MM.1S (cell line): ENCODE results near the gene MEIG1.
"Not testable (repeated sequence)": the region's sequence is repeated elsewhere in the genome, so short reads cannot be mapped to it uniquely, and the experiment has no call there.

Experiments used
- DNase-seq: peaks from one replicate; pipeline ENCODE4 v3.0.0-alpha.2; 2015
- H2AFZ ChIP-seq: fragments of 300-600 bp; sonication (generic); 2 replicates; pipeline ENCODE4 v1.6.0; 2016; ENCODE audit warnings: antibody characterized with exemption, low read length
- H3F3A ChIP-seq: fragments of 300-600 bp; sonication (generic); 2 replicates; pipeline ENCODE4 v1.6.1; 2016; ENCODE audit warnings: mild to moderate bottlenecking, antibody characterized with exemption, low read length, moderate library complexity, mixed read lengths; ENCODE audit not compliant: insufficient read depth
- H3K27ac ChIP-seq: fragments of 300-600 bp; sonication (generic); 2 replicates; pipeline ENCODE4 v1.5.1; 2016; ENCODE audit warnings: mild to moderate bottlenecking, low read length
- H3K27me3 ChIP-seq: fragments of 300-600 bp; sonication (generic); replicated peaks from 2 replicates; pipeline ENCODE4 v1.6.0; 2016; ENCODE audit warnings: low read length; ENCODE audit not compliant: insufficient read depth
- H3K36me3 ChIP-seq: fragments of 300-600 bp; sonication (generic); replicated peaks from 2 replicates; pipeline ENCODE4 v1.6.1; 2016; ENCODE audit warnings: mild to moderate bottlenecking, low read length, mixed read lengths; ENCODE audit not compliant: insufficient read depth
- H3K4me1 ChIP-seq: fragments of 300-600 bp; sonication (generic); 2 replicates; pipeline ENCODE4 v1.6.1; 2016; ENCODE audit warnings: low read length, mixed read lengths
- H3K4me2 ChIP-seq: fragments of 300-600 bp; sonication (generic); 2 replicates; pipeline ENCODE4 v1.6.0; 2016; ENCODE audit warnings: low read depth, low read length
- H3K4me3 ChIP-seq: fragments of 300-600 bp; sonication (generic); 2 replicates; pipeline ENCODE4 v1.5.1; 2016; ENCODE audit warnings: low read length, mixed read lengths
- H3K79me2 ChIP-seq: fragments of 300-600 bp; sonication (generic); 2 replicates; pipeline ENCODE4 v1.6.1; 2016; ENCODE audit warnings: mixed run types, low read length, mixed read lengths
- H3K9ac ChIP-seq: fragments of 300-600 bp; sonication (generic); 2 replicates; pipeline ENCODE4 v1.6.1; 2016; ENCODE audit warnings: low read length, mixed read lengths
- H3K9me2 ChIP-seq: fragments of 300-600 bp; sonication (generic); replicated peaks from 2 replicates; pipeline ENCODE4 v1.6.1; 2016; ENCODE audit warnings: mild to moderate bottlenecking, low read length, mixed read lengths; ENCODE audit not compliant: insufficient read depth
- H3K9me3 ChIP-seq: fragments of 300-600 bp; sonication (generic); replicated peaks from 2 replicates; pipeline ENCODE4 v1.6.1; 2016; ENCODE audit warnings: mild to moderate bottlenecking, low read length, mixed read lengths; ENCODE audit not compliant: insufficient read depth
- H4K20me1 ChIP-seq: fragments of 300-600 bp; sonication (generic); 2 replicates; pipeline ENCODE4 v1.6.1; 2016; ENCODE audit warnings: mild to moderate bottlenecking, low read length, moderate library complexity, mixed read lengths; ENCODE audit not compliant: insufficient read depth
- CTCF ChIP-seq: fragments of 300-600 bp; sonication (generic); IDR thresholded peaks from 2 replicates; pipeline ENCODE4 v1.5.1; 2016; ENCODE audit warnings: antibody characterized with exemption, low read length, mixed read lengths
- EZH2 ChIP-seq: fragments of 300-600 bp; sonication (generic); optimal IDR thresholded peaks from 2 replicates; pipeline ENCODE3; 2017; ENCODE audit warnings: low read depth, mild to moderate bottlenecking, antibody characterized with exemption, low read length, mixed read lengths
- EZH2phosphoT487 ChIP-seq: fragments of 300-600 bp; sonication (generic); IDR thresholded peaks from 2 replicates; pipeline ENCODE4 v1.6.1; 2018; ENCODE audit warnings: antibody characterized with exemption, low read length

MEIG1 gene

GRCh38 chr10:14971867-14972448 lies 12.8 kb downstream of the MEIG1 start:
- Histone ChIP-seq H3K27me3 (no peaks in the 10 kb centered on the region), H3F3A (no peaks in the 10 kb centered on the region), H3K9me3 (no peaks in the 10 kb centered on the region), H3K79me2 (no peaks in the 10 kb centered on the region), H3K36me3 (no peaks in the 10 kb centered on the region), H3K9ac (no peak overlapping the region), H2AFZ (0 out of 2 replicates have a peak overlapping the region, but pooled peaks have one; percentile 19), H3K4me3 (no peak overlapping the region), H4K20me1 (no peaks in the 10 kb centered on the region), H3K4me2 (no peak overlapping the region), H3K9me2 (no peaks in the 10 kb centered on the region), H3K4me1 (no peaks in the 10 kb centered on the region), H3K27ac (no peak overlapping the region)
- DNase-seq: peak; percentile 46
- peak; percentile 65 for TF ChIP-seq CTCF
- TF ChIP-seq EZH2phosphoT487: no peak

- not testable (repeated sequence) for H2AFZ ChIP-seq, DNase-seq, H3K9me3 ChIP-seq, H4K20me1 ChIP-seq, H3K36me3 ChIP-seq, H3K4me1 ChIP-seq, H3K9ac ChIP-seq, H3F3A ChIP-seq, H3K4me3 ChIP-seq, H3K4me2 ChIP-seq, H3K79me2 ChIP-seq, H3K27ac ChIP-seq, H3K9me2 ChIP-seq, H3K27me3 ChIP-seq
Observed at GRCh38 chr10:14974153-14974998, 15.2 kb downstream of the MEIG1 start.

- Histone ChIP-seq H3K4me1 (no peaks in the 10 kb centered on the region), H4K20me1 (no peaks in the 10 kb centered on the region), H3K4me2 (peak overlapping the region; percentile 26; the same call in 1 of the 2 replicates), H3K27ac (no peak overlapping the region), H3K36me3 (no peaks in the 10 kb centered on the region), H3K9me3 (no peaks in the 10 kb centered on the region), H3K79me2 (no peaks in the 10 kb centered on the region), H3K9me2 (no peaks in the 10 kb centered on the region), H3F3A (no peaks in the 10 kb centered on the region), H3K9ac (no peak overlapping the region), H2AFZ (0 out of 2 replicates have a peak overlapping the region, but pooled peaks have one; percentile 37), H3K4me3 (no peak overlapping the region), H3K27me3 (no peaks in the 10 kb centered on the region)
- no peak for DNase-seq
- TF ChIP-seq EZH2phosphoT487 (no peak), CTCF (peak; percentile 40)
Observed at GRCh38 chr10:14975672-14976273, 16.6 kb downstream of the MEIG1 start.

- Histone ChIP-seq H4K20me1 (no peaks in the 10 kb centered on the region), H3K27me3 (no peaks in the 10 kb centered on the region), H3K4me1 (no peaks in the 10 kb centered on the region), H3K79me2 (no peaks in the 10 kb centered on the region), H3K36me3 (no peaks in the 10 kb centered on the region), H3F3A (no peaks in the 10 kb centered on the region), H3K4me3 (no peak overlapping the region), H3K9me3 (no peaks in the 10 kb centered on the region), H2AFZ (no peak overlapping the region), H3K9me2 (no peaks in the 10 kb centered on the region), H3K27ac (no peak overlapping the region), H3K4me2 (no peak overlapping the region), H3K9ac (no peak overlapping the region)
- no peak for TF ChIP-seq EZH2phosphoT487
- no peak for TF ChIP-seq EZH2
- TF ChIP-seq CTCF: no peak
- DNase-seq: no peak
Observed at GRCh38 chr10:14982744-14983143, 23.6 kb downstream of the MEIG1 start.

- H3K9me3 ChIP-seq, DNase-seq, H3F3A ChIP-seq, H3K27ac ChIP-seq, H3K4me2 ChIP-seq, H3K79me2 ChIP-seq, H3K27me3 ChIP-seq, H3K4me3 ChIP-seq, H4K20me1 ChIP-seq, H3K36me3 ChIP-seq, H3K9ac ChIP-seq, H3K4me1 ChIP-seq, H3K9me2 ChIP-seq, H2AFZ ChIP-seq: not testable (repeated sequence)
Observed at GRCh38 chr10:14989552-14989951, 30.4 kb downstream of the MEIG1 start.
